B cell (primary cell): ENCODE measurements around the gene RASGRF2.

Source experiments
- CTCF ChIP-seq: fragments of 200-600 bp; IDR thresholded peaks from one replicate; pipeline ENCODE4 v1.8.0; 2022; ENCODE audit warnings: antibody characterized with exemption, mild to moderate bottlenecking
- EZH2 ChIP-seq: IDR thresholded peaks from 2 replicates; pipeline ENCODE4 v1.6.1; 2012; ENCODE audit warnings: borderline replicate concordance, low read depth, mild to moderate bottlenecking, moderate library complexity, low read length; ENCODE audit not compliant: insufficient read depth, poor library complexity, severe bottlenecking

DNA sequence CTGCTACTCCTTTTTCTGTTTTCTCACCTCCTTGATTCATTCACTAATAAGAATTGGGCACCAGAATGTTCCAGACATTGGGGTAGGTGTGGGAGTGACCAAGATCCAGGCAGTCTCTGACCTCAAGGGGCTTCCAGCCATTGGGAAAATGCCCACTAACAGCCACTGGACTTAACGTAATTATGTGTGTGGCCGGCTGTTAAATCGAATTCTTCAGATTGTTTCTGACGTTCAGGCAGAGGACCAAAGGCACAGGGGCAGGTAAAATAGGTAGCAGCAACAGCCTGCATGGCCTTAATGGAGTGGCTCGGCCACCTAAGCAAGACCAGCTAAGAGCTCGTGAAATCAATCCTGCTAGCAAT, 224.6 kb downstream of the RASGRF2 start:
- TF ChIP-seq CTCF (no peak), EZH2 (no peak)
